Measurements from ENCODE around the gene ANKRD53.

ANKRD53 gene

GRCh38 chr2:70967189-70967588 lies 11.2 kb upstream of the ANKRD53 start:
- no peak for DNase-seq

GRCh38 chr2:70974592-70974991 lies 3.8 kb upstream of the ANKRD53 start:
- no peak for DNase-seq

GRCh38 chr2:70975237-70975636 lies 3.2 kb upstream of the ANKRD53 start:
- no peak for DNase-seq

- peak; percentile 52 for DNase-seq
These were observed 725 bp upstream of the ANKRD53 start for GRCh38 chr2:70977605-70978205.

DNA sequence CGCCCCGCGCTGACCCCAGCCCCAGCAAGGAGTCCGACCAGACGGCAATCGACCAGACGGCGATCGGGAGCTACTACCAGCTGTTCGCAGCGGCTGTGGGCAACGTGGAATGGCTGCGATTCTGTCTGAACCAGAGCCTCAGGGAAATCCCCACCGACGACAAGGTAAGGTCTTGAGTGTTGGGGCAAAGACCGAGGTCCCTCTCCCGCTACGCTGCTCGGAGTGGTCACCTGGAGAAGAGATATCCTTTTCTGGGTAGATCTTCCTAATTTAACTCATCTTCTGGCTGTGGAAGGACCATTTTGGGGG lies 704 bp downstream of the ANKRD53 start:
- no peak for DNase-seq

GRCh38 chr2:70979626-70980025 lies 1.2 kb downstream of the ANKRD53 start:
- DNase-seq = no peak

DNA sequence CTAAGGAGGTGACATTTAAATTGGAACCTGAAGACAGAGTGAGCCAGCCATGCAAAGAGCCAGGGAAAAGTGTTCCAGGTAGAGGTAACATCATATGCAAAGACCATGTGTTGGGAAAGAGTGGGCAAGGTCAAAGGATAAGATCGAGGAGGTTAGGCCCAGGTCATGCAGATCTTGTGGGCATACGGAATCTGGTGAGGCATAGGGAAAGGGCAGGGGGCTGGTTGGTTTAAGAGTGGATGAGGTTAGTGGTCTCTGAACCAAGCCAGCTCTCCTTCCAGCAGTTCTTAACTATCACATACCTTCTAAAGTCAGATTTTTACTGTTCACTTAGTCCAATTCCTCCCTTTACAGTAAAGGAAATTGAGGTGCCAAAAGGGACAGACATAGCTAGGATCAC lies 3.0 kb downstream of the ANKRD53 start:
- no peak for DNase-seq

GRCh38 chr2:70981866-70982810 lies 3.7 kb downstream of the ANKRD53 start:
- no peak for DNase-seq

GRCh38 chr2:70982971-70983370 lies 4.5 kb downstream of the ANKRD53 start:
- no peak for DNase-seq

DNA sequence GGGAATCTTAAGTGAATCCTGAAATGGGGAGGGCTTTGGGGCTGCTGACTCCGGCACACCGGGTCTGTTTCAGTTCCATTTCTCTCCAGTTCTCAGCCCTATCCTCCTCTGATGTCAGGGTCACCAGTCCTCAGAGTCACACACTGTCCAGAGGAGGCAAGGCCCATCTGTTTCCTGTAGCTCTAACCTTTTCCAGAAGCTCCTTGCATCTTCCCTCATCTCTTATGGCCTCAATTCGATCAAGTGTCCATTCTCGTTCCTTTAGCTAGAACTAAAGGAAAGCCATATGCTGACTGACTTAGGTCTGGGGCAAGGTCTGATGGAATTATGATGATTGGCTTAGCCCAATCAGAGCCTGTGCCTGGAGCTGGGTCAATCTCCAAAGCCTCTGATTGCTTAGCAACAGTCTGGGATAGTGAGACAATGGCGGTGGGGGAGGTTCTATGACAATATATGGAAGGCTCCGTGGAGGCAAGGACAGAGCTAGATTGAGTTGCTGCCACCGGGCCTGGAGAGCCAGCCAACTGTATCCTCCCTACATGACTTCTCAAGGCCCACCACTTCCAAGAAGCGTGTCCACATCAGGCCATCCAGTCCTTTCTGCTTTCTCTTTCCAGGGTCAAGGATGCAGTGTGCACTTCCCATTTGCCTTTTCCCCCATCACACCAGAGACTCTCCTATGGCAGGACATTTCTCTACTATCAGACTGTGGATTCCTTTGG lies 5.2 kb downstream of the ANKRD53 start:
- no peak for DNase-seq

GRCh38 chr2:70984228-70984575 lies 5.8 kb downstream of the ANKRD53 start:
- DNase-seq = no peak

GRCh38 chr2:70984576-70985282 lies 6.3 kb downstream of the ANKRD53 start:
- peak; percentile 5 for DNase-seq

DNA sequence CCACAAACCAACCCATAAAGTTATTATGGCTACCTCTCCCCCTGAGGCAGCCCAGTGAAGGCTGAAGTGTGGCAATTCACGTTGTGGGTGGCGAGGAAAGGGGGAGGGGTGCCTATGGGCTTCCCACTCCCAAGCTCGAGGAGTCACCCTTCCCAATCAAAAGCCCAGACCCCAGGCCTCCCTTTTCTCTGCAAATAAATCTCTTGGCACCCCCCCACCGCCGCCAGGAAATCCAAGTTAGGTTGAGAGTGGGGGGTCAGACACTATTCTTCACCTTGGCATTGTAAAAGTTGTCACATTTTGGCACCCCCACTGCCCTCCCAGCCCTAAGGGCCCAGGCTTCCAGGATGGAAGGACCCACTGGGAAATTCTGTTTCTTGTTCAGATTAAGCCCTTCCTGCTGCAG lies 6.9 kb downstream of the ANKRD53 start:
- no peak for DNase-seq

DNA sequence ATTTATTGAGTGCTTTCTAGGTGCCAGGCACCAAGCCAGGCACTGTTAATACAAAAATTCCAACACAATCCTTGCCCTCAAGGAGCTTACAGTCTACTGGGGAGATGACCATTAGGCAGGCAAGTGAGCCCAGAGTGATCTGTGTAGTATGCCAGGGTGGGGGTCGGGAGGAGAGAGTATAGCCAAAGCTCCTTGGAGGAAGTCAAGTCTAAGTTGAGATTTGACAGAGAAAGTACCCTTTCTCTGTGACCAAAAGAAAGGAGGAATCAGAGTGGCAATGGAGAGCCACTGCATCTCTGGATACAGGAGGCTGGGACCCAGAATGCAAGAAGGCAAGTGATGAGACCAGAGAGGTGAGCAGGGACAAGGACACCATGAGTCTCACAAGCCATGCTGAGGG lies 7.5 kb downstream of the ANKRD53 start:
- DNase-seq = no peak

- no peak for DNase-seq
These were observed 8.2 kb downstream of the ANKRD53 start for GRCh38 chr2:70986499-70987189.

DNA sequence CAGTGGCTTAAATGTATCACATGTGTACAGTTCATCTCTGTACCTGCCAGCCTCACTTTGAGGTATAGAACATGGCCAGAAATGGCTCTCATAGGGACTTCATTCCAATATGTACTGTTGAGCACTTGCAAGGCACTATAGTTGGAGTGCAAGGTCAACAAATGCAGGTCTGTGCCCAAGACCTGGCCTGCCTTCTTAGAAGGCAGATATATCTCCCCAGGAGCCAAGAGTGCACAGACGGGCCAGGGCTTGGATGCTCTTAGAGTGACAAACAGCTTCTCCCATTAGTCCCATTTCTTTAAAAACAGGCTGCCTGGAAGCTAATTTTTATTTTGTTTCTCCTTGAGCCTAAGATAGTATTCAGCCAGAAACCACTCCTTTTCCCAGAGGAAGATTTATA lies 9.0 kb downstream of the ANKRD53 start:
- no peak for DNase-seq

GRCh38 chr2:70988151-70988550 lies 9.7 kb downstream of the ANKRD53 start:
- DNase-seq = no peak

DNA sequence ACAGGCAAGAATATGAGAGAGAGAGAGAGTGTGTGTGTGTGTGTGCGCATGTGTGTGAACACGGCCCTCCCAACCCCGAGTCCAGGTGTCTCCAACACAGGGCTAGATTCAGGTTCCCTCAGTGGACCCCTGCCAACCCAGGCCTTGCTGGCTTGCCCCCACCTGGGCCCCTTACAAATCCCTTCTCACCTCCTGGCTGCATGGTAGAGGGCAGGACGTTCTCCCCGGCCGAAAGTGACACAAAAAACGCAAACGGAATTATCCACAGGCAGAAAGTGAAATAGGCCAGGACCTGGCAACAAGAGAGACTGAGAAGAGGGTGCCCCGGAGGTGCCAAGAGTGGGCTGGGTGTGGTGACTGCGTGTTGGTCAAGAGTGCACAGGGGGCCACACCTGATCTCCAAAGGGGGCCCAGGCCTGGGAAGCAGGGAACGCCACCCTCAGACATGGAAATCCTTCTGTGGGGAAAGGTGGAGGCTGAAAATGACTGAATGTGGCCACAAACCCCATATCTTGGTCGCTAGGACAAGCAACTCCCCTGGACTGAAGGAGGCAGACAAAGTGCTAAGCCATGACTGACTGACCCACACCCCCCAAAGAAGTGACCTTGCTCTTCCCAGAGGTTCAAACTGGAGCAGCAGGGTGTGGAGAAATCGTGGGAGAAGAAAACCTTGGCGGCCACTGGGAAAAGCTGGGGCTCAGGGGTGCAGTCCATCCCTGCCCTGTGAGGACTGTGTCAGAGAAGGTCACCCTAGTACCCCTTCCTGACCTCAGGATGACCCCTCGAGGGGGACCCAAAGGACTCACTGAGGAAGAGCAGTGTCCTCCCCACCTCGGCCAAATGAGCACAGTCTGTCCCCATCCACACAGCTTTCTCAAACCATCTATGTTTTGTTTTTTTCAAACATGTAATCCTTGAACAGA lies 10.6 kb downstream of the ANKRD53 start:
- DNase-seq = no peak

DNA sequence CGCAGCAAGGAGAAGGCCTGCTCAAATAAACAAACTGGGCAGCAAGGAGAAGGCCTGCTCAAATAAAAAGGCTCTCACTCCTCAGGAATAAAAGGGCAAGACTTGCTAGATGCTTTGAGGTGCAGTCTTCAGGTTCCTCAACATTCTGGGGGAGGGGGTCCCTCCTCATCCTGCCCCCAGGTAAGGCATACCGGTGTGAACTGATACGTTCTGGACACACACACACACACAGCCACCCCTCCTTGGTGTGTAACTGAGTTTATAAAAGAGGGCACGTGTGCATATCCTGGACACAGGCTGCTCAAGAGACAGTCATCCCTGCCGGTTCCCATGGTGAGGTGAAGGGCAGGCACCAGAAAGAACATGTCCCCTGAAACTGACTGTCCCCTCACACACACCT lies 11.8 kb downstream of the ANKRD53 start:
- DNase-seq = no peak

DNA sequence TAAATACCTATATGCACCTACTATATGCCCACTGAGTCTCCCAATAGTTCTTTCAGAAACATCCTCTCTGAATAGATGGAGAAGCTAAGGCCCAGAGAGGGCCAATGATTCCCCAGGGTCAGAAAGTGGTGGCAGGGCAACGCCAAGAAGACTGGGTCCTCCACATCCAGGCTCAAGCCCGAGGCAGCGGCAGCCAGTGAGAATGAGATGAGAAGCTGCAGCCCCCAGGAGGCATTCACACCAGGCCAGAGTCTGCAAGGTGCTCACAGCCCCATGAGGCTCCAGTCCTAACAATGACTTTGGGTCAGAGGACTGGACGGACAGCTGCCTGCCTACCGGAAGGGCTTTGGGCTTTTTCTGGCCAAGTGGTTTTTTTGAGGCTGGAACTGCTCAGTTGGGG lies 12.7 kb downstream of the ANKRD53 start:
- DNase-seq = no peak

- no peak for DNase-seq
These were observed 13.3 kb downstream of the ANKRD53 start for GRCh38 chr2:70991742-70992141.
